ENCODE data around the gene LRRC36. TPM values are rescaled to one million over a fixed set of nuclear protein-coding genes. Genes with fewer than 3 reads are reported as not detected.
"Not testable (repeated sequence)": the region's sequence is repeated elsewhere in the genome, so short reads cannot be mapped to it uniquely, and the experiment has no call there.

Gene LRRC36
- total and polyA plus RNA-seq, 2 experiments from 2014 or later, result 1.2 TPM; not detected in 1

DNA sequence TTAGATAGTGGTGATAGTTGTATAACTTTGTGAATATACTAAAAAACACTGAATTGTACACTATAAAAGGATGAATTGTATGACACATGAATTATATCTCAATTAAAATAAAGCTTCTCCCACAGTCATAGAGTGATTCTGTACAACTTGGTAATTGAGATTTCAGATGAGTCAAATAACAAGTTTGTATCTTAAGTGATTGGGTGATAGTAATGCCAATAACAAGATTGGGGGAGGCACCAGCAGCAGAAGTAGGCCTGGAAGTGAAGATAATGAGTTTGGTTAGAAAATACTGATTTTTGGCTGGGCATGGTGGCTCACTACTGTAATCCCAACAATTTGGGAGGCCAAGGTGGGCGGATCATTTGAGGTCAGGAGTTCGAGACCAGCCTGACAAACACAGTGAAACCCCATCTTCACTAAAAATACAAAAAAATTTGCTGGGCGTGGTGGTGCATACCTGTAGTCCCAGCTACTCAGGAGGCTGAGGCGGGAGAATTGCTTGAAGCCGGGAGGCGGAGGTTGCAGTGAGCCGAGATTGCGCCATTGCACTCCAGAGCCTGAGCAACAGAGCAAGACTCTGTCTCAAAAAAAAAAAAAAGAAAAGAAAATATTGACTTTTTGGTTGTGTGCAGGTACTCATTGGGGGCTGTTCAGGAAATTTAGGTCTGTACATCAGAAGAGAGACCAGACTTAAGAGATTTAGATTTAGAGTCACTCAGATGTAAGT is 33.1 kb downstream of the LRRC36 start:
- not testable (repeated sequence) for H3K4me3 Mint-ChIP-seq; H3K27ac Mint-ChIP-seq; ATAC-seq; H3K4me2 ChIP-seq; H3K4me1 Mint-ChIP-seq; H3K4me3 ChIP-seq; H2AFZ ChIP-seq; H3K36me3 ChIP-seq (ENCODE audit: insufficient read depth); H3K9me3 Mint-ChIP-seq; H3F3A ChIP-seq (replicated peaks; ENCODE audit: low read depth); DNase-seq (ENCODE audit: low spot score); H3K79me2 ChIP-seq (replicated peaks; ENCODE audit: insufficient read depth); H3K27me3 ChIP-seq (ENCODE audit: insufficient read depth); H3K4me1 ChIP-seq (ENCODE audit: insufficient read depth); H3K9me2 ChIP-seq (ENCODE audit: insufficient read depth); H3K27ac ChIP-seq (ENCODE audit: low read depth); H4K20me1 ChIP-seq (replicated peaks; ENCODE audit: insufficient read depth); H3K27me3 Mint-ChIP-seq (ENCODE audit: insufficient read depth, low read depth, poor library complexity); H3K36me3 Mint-ChIP-seq (ENCODE audit: low read depth)

DNA sequence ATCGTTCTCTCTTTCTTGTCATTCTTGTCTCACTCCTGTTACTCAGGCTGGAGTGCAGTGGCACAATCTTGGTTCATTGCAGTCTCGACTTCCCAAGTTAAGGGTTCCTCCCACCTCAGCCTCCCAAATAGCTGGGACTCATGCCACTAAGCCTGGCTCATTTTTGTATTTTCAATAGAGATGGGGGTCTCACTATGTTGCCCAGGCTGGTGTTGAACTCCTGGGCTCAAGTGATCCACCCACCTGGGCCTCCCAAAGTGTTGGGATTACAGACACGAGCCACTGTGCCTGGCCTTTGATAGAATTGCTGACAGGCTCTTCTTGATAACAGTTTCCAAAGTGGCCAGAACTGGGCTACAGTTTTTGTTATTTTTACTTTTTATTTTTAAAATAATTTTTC is 34.4 kb downstream of the LRRC36 start:
- Mint-ChIP-seq H3K9me3 (no peaks in the 10 kb centered on the region), H3K27me3 (ENCODE audit: insufficient read depth, low read depth, poor library complexity) (no peaks in the 10 kb centered on the region), H3K27ac (no peak overlapping the region), H3K4me3 (no peak overlapping the region), H3K4me1 (no peaks in the 10 kb centered on the region; the same call in 2 of the 3 replicates), H3K36me3 (ENCODE audit: low read depth) (no peaks in the 10 kb centered on the region)
- ATAC-seq, result no peak
- H3F3A ChIP-seq (replicated peaks; ENCODE audit: low read depth), result no peaks in the 10 kb centered on the region
- H3K9me2 ChIP-seq (ENCODE audit: insufficient read depth), result no peaks in the 10 kb centered on the region
- no peak overlapping the region for H3K27ac ChIP-seq (ENCODE audit: low read depth)
- H3K36me3 ChIP-seq (ENCODE audit: insufficient read depth), result no peaks in the 10 kb centered on the region
- DNase-seq (ENCODE audit: low spot score), result no peak
- peaks cover 17% of the 10 kb centered on the region; the same call in 1 of the 2 replicates for H3K27me3 ChIP-seq (ENCODE audit: insufficient read depth)
- no peak overlapping the region for H2AFZ ChIP-seq
- no peak overlapping the region for H3K4me2 ChIP-seq
- TF ChIP-seq ZNF331 (CRISPR knock-in tag; IDR thresholded peaks at IDR 0.05; ENCODE audit: low read depth) (no peak), EZH2 (IDR thresholded peaks at IDR 0.05; ENCODE audit: low read depth, unreplicated experiment) (no peak), CREB1 (CRISPR knock-in tag; IDR thresholded peaks at IDR 0.05; ENCODE audit: low read depth) (no peak)
- TF ChIP-seq, protein P1, sequence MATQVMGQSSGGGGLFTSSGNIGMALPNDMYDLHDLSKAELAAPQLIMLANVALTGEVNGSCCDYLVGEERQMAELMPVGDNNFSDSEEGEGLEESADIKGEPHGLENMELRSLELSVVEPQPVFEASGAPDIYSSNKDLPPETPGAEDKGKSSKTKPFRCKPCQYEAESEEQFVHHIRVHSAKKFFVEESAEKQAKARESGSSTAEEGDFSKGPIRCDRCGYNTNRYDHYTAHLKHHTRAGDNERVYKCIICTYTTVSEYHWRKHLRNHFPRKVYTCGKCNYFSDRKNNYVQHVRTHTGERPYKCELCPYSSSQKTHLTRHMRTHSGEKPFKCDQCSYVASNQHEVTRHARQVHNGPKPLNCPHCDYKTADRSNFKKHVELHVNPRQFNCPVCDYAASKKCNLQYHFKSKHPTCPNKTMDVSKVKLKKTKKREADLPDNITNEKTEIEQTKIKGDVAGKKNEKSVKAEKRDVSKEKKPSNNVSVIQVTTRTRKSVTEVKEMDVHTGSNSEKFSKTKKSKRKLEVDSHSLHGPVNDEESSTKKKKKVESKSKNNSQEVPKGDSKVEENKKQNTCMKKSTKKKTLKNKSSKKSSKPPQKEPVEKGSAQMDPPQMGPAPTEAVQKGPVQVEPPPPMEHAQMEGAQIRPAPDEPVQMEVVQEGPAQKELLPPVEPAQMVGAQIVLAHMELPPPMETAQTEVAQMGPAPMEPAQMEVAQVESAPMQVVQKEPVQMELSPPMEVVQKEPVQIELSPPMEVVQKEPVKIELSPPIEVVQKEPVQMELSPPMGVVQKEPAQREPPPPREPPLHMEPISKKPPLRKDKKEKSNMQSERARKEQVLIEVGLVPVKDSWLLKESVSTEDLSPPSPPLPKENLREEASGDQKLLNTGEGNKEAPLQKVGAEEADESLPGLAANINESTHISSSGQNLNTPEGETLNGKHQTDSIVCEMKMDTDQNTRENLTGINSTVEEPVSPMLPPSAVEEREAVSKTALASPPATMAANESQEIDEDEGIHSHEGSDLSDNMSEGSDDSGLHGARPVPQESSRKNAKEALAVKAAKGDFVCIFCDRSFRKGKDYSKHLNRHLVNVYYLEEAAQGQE (IDR thresholded peaks at IDR 0.05; ENCODE audit: unreplicated experiment), result no peak
- no peaks in the 10 kb centered on the region for H3K4me1 ChIP-seq (ENCODE audit: insufficient read depth)
- no peak overlapping the region for H3K4me3 ChIP-seq
- H3K79me2 ChIP-seq (replicated peaks; ENCODE audit: insufficient read depth), result no peaks in the 10 kb centered on the region
- H4K20me1 ChIP-seq (replicated peaks; ENCODE audit: insufficient read depth), result no peaks in the 10 kb centered on the region

DNA sequence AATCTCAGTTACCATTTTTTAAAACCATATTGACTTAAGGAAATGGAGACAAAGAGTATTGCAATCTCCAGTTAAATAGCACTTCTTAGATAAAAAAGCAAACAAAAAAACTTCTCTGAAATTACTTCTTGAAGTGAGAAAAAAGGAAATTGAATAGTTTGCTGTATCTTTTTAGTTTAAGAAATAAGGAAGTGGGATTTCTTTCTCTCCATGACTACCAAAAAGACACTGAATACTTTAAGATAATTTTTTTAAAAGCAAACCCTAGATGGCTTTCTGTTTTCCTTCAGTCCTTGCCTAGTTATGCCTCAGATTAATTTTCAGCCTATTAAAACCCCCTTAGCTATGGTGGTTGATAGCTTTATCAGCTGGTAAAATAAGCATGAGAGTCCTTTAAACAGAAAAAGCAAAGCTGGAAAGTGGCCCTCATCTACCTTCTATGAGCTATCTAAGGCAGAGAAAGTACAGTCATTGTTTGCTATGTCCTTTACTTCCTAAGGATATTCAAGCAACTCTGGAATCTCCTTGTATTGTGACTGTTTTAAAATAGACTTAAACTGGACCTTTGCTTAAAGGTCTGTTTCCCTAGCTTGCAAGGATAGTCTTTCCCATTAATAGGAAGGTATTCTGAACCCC is 38.1 kb downstream of the LRRC36 start:
- Mint-ChIP-seq H3K4me1 (no peaks in the 10 kb centered on the region; the same call in 2 of the 3 replicates), H3K36me3 (ENCODE audit: low read depth) (no peaks in the 10 kb centered on the region), H3K27me3 (ENCODE audit: insufficient read depth, low read depth, poor library complexity) (no peaks in the 10 kb centered on the region), H3K9me3 (no peaks in the 10 kb centered on the region), H3K4me3 (no peak overlapping the region), H3K27ac (no peak overlapping the region)
- Histone ChIP-seq H3K4me1 (ENCODE audit: insufficient read depth) (no peaks in the 10 kb centered on the region), H3K79me2 (replicated peaks; ENCODE audit: insufficient read depth) (no peaks in the 10 kb centered on the region), H2AFZ (no peak overlapping the region), H3K9me2 (ENCODE audit: insufficient read depth) (peaks cover under 1% of the 10 kb centered on the region; the same call in 1 of the 2 replicates), H3K27me3 (ENCODE audit: insufficient read depth) (peaks cover 33% of the 10 kb centered on the region), H3K36me3 (ENCODE audit: insufficient read depth) (no peaks in the 10 kb centered on the region), H3K4me2 (no peak overlapping the region), H3F3A (replicated peaks; ENCODE audit: low read depth) (no peaks in the 10 kb centered on the region), H4K20me1 (replicated peaks; ENCODE audit: insufficient read depth) (no peaks in the 10 kb centered on the region), H3K27ac (ENCODE audit: low read depth) (no peak overlapping the region), H3K4me3 (no peak overlapping the region)
- no peak for ATAC-seq
- no peak for DNase-seq (ENCODE audit: low spot score)
- no peak for TF ChIP-seq STAT1 (IDR thresholded peaks at IDR 0.05; ENCODE audit: unreplicated experiment)
